ENCODE data around the gene OCA2. TPM values are rescaled to one million over a fixed set of nuclear protein-coding genes. Genes with fewer than 3 reads are reported as not detected.

Gene OCA2
- total RNA-seq, 1 experiment from 2014 or later: 0.31 TPM

- Histone ChIP-seq H2BK12ac (ENCODE audit: insufficient read length, low read depth, low read length) (no peak overlapping the region), H3K18ac (ENCODE audit: insufficient read length, low read depth, low read length) (no peak overlapping the region), H2BK15ac (ENCODE audit: low read depth, low read length) (no peak overlapping the region; the same call in 1 of the 2 replicates), H2AK5ac (ENCODE audit: insufficient read length, low read length) (no peak overlapping the region), H3K4me2 (ENCODE audit: insufficient read depth, insufficient read length, low read length) (no peak overlapping the region), H3K27ac (ENCODE audit: insufficient read length, low read depth, low read length) (no peak overlapping the region), H3K79me2 (ENCODE audit: insufficient read depth, low read length) (no peaks in the 10 kb centered on the region), H2BK20ac (ENCODE audit: low read depth, low read length, poor library complexity, severe bottlenecking) (no peak overlapping the region), H3K27me3 (ENCODE audit: insufficient read depth, low read length) (no peaks in the 10 kb centered on the region), H2BK120ac (ENCODE audit: low read depth, low read length, poor library complexity, severe bottlenecking) (no peak overlapping the region), H4K91ac (ENCODE audit: insufficient read length, low read depth, low read length) (no peak overlapping the region), H3T11ph (ENCODE audit: low read length) (no peak overlapping the region), H3K4ac (ENCODE audit: low read depth, low read length) (no peak overlapping the region), H3K4me1 (ENCODE audit: insufficient read depth, low read length) (no peaks in the 10 kb centered on the region), H2AFZ (ENCODE audit: low read length) (no peak overlapping the region), H3K56ac (ENCODE audit: insufficient read length, low read depth, low read length) (no peak overlapping the region), H3K9ac (ENCODE audit: extremely low read depth, insufficient read length, low read length) (no peak overlapping the region), H3K23ac (ENCODE audit: insufficient read length, low read depth, low read length) (no peak overlapping the region), H4K8ac (replicated peaks; ENCODE audit: insufficient read length, low read depth, low read length) (no peak overlapping the region), H3K79me1 (ENCODE audit: insufficient read depth, low read depth, low read length, poor library complexity, severe bottlenecking) (no peaks in the 10 kb centered on the region), H3K14ac (ENCODE audit: insufficient read depth, low read length) (no peak overlapping the region), H3K9me3 (ENCODE audit: control insufficient read depth, low read depth, low read length) (no peaks in the 10 kb centered on the region), H4K5ac (ENCODE audit: insufficient read length, low read depth, low read length) (no peak overlapping the region), H4K20me1 (ENCODE audit: control insufficient read depth, insufficient read depth, insufficient read length) (no peaks in the 10 kb centered on the region), H3K23me2 (ENCODE audit: insufficient read length, low read depth, low read length, poor library complexity, severe bottlenecking) (no peaks in the 10 kb centered on the region), H2BK5ac (ENCODE audit: insufficient read length, low read length) (no peak overlapping the region)
- WGBS (ENCODE audit: extremely low coverage, insufficient read length, low lambda C conversion rate): no CpG with 5 or more reads among the region's 10 CpGs
- Mint-ChIP-seq H3K36me3 (ENCODE audit: insufficient read depth in 1 of 3, low read depth in 3 of 3) (no peaks in the 10 kb centered on the region), H3K27me3 (ENCODE audit: low read depth) (peaks cover 2% of the 10 kb centered on the region; the same call in 1 of the 2 replicates), H3K4me3 (no peak overlapping the region), H3K4me1 (peaks cover 6 to 8% of the 10 kb centered on the region in 2 experiments), H3K9me3 (no peaks in the 10 kb centered on the region), H3K27ac (no peak overlapping the region)
- TF ChIP-seq CTCF (conservative IDR thresholded peaks at IDR 0.05): no peak
- DNase-seq: no peak
Observed at GRCh38 chr15:27828746-27829145, 270.4 kb downstream of the OCA2 start.

All from H9 (cell line).